ENCODE results near the gene OR6K2.

OR6K2 gene

GRCh38 chr1:158731707-158732106 is 31.3 kb upstream of the OR6K2 start:
- no peak overlapping the region for H3K4me3 ChIP-seq (ENCODE audit: low read depth, low read length, poor library complexity, severe bottlenecking)
- H3K9ac ChIP-seq (ENCODE audit: low read length): no peak overlapping the region
- no peaks in the 10 kb centered on the region for H4K20me1 ChIP-seq (ENCODE audit: insufficient read depth, low read length)
- no peaks in the 10 kb centered on the region for H3K27me3 ChIP-seq (ENCODE audit: insufficient read depth, low read length)
- no peak overlapping the region for H3K4me2 ChIP-seq (ENCODE audit: low read length)
- H3K27ac ChIP-seq (ENCODE audit: low read depth, low read length, poor library complexity, severe bottlenecking): no peak overlapping the region
- no peaks in the 10 kb centered on the region for H3K36me3 ChIP-seq (ENCODE audit: insufficient read depth, low read length)
- no peaks in the 10 kb centered on the region for H3K79me2 ChIP-seq (ENCODE audit: insufficient read depth, low read length)
- H3K4me1 ChIP-seq (ENCODE audit: insufficient read depth, low read length, severe bottlenecking): no peaks in the 10 kb centered on the region
- no peaks in the 10 kb centered on the region for H3F3A ChIP-seq (ENCODE audit: insufficient read depth, low read length)
- TF ChIP-seq, protein P1, sequence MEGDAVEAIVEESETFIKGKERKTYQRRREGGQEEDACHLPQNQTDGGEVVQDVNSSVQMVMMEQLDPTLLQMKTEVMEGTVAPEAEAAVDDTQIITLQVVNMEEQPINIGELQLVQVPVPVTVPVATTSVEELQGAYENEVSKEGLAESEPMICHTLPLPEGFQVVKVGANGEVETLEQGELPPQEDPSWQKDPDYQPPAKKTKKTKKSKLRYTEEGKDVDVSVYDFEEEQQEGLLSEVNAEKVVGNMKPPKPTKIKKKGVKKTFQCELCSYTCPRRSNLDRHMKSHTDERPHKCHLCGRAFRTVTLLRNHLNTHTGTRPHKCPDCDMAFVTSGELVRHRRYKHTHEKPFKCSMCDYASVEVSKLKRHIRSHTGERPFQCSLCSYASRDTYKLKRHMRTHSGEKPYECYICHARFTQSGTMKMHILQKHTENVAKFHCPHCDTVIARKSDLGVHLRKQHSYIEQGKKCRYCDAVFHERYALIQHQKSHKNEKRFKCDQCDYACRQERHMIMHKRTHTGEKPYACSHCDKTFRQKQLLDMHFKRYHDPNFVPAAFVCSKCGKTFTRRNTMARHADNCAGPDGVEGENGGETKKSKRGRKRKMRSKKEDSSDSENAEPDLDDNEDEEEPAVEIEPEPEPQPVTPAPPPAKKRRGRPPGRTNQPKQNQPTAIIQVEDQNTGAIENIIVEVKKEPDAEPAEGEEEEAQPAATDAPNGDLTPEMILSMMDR (IDR thresholded peaks at IDR 0.05; ENCODE audit: low read length): no peak
- TF ChIP-seq EZH2 (IDR thresholded peaks at IDR 0.05; ENCODE audit: borderline replicate concordance, low read length): no peak
- H2AFZ ChIP-seq (ENCODE audit: low read length): no peak overlapping the region
- no peaks in the 10 kb centered on the region for H3K9me3 ChIP-seq (ENCODE audit: low read length)
- no peaks in the 10 kb centered on the region for H3K9me2 ChIP-seq (ENCODE audit: low read depth, low read length)

DNA sequence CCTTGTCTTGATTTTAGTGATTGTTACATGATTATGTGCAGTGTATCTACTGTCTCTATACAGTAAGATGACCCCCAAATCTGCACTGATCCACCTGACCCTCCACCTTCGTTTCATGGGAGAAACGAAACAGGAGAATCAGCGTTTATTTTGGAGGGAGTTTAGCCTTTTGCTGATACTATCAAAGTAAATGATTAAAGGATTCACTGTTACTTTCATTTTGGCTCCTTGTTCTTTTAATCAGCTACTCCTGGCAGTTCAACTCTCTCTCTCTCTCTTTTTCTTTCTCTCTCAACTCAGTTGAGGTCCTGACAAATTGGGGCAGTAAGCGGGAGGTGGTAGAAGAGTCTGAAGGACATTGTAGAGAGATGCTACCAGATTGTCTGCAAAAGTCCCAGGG is 30.0 kb upstream of the OR6K2 start:
- H3K79me2 ChIP-seq (ENCODE audit: insufficient read depth, low read length): no peaks in the 10 kb centered on the region
- no peaks in the 10 kb centered on the region for H3K4me1 ChIP-seq (ENCODE audit: insufficient read depth, low read length, severe bottlenecking)
- TF ChIP-seq, protein P1 (IDR thresholded peaks at IDR 0.05; ENCODE audit: low read length): no peak
- no peak for TF ChIP-seq EZH2 (IDR thresholded peaks at IDR 0.05; ENCODE audit: borderline replicate concordance, low read length)
- H3K36me3 ChIP-seq (ENCODE audit: insufficient read depth, low read length): no peaks in the 10 kb centered on the region
- H4K20me1 ChIP-seq (ENCODE audit: insufficient read depth, low read length): no peaks in the 10 kb centered on the region
- no peak overlapping the region for H3K9ac ChIP-seq (ENCODE audit: low read length)
- no peaks in the 10 kb centered on the region for H3K9me2 ChIP-seq (ENCODE audit: low read depth, low read length)
- no peak overlapping the region for H3K4me3 ChIP-seq (ENCODE audit: low read depth, low read length, poor library complexity, severe bottlenecking)
- no peak overlapping the region for H3K27ac ChIP-seq (ENCODE audit: low read depth, low read length, poor library complexity, severe bottlenecking)
- no peak overlapping the region for H3K4me2 ChIP-seq (ENCODE audit: low read length)
- no peaks in the 10 kb centered on the region for H3K9me3 ChIP-seq (ENCODE audit: low read length)
- H2AFZ ChIP-seq (ENCODE audit: low read length): no peak overlapping the region
- H3K27me3 ChIP-seq (ENCODE audit: insufficient read depth, low read length): no peaks in the 10 kb centered on the region
- no peaks in the 10 kb centered on the region for H3F3A ChIP-seq (ENCODE audit: insufficient read depth, low read length)

- Histone ChIP-seq H4K20me1 (ENCODE audit: insufficient read depth, low read length) (no peaks in the 10 kb centered on the region), H3K4me3 (ENCODE audit: low read depth, low read length, poor library complexity, severe bottlenecking) (no peak overlapping the region), H3F3A (ENCODE audit: insufficient read depth, low read length) (no peaks in the 10 kb centered on the region), H3K27me3 (ENCODE audit: insufficient read depth, low read length) (no peaks in the 10 kb centered on the region), H3K36me3 (ENCODE audit: insufficient read depth, low read length) (no peaks in the 10 kb centered on the region), H3K9me3 (ENCODE audit: low read length) (no peaks in the 10 kb centered on the region), H3K9ac (ENCODE audit: low read length) (no peak overlapping the region), H3K9me2 (ENCODE audit: low read depth, low read length) (no peaks in the 10 kb centered on the region), H3K27ac (ENCODE audit: low read depth, low read length, poor library complexity, severe bottlenecking) (no peak overlapping the region), H2AFZ (ENCODE audit: low read length) (no peak overlapping the region), H3K4me2 (ENCODE audit: low read length) (no peak overlapping the region), H3K4me1 (ENCODE audit: insufficient read depth, low read length, severe bottlenecking) (no peaks in the 10 kb centered on the region), H3K79me2 (ENCODE audit: insufficient read depth, low read length) (no peaks in the 10 kb centered on the region)
- TF ChIP-seq, protein P1 (IDR thresholded peaks at IDR 0.05; ENCODE audit: low read length): no peak
- TF ChIP-seq EZH2 (IDR thresholded peaks at IDR 0.05; ENCODE audit: borderline replicate concordance, low read length): no peak
Measured at GRCh38 chr1:158728510-158729225, 28.2 kb upstream of the OR6K2 start.

All from OCI-LY1 (cell line).